GM12873 (cell line): ENCODE data around the gene KLHDC8A.

Experiments used
- CTCF ChIP-seq: IDR thresholded peaks from 2 replicates; pipeline ENCODE4 v1.5.1; 2012; ENCODE audit warnings: low read depth, mild to moderate bottlenecking, moderate library complexity, low read length, control low read depth; ENCODE audit not compliant: insufficient read depth; ENCODE audit errors: missing control alignments

Gene KLHDC8A

GRCh38 chr1:205340676-205341075, 16.0 kb downstream of the KLHDC8A start:
- no peak for TF ChIP-seq CTCF

- no peak for TF ChIP-seq CTCF
These were observed 17.0 kb downstream of the KLHDC8A start for GRCh38 chr1:205339717-205340116.

GRCh38 chr1:205339197-205339702, 17.5 kb downstream of the KLHDC8A start:
- TF ChIP-seq CTCF = no peak

GRCh38 chr1:205338011-205338410, 18.7 kb downstream of the KLHDC8A start:
- TF ChIP-seq CTCF = no peak

- no peak for TF ChIP-seq CTCF
These were observed 19.2 kb downstream of the KLHDC8A start for GRCh38 chr1:205337481-205337880.

- TF ChIP-seq CTCF = peak; percentile 90
These were observed 21.0 kb downstream of the KLHDC8A start for GRCh38 chr1:205335692-205336091.

GRCh38 chr1:205332015-205332791, 24.5 kb downstream of the KLHDC8A start:
- TF ChIP-seq CTCF = no peak
